GM21528 (cell line): ENCODE measurements around the gene SURF2.

Source experiments
- ATAC-seq: cut with Tn5 transposase; IDR thresholded peaks from one replicate; pipeline ENCODE4 v1.9.1; 2021; ENCODE audit warnings: mild to moderate bottlenecking, moderate library complexity; ENCODE audit not compliant: unreplicated experiment, low FRiP score

Gene SURF2

GRCh38 chr9:133394687-133395271, 38.4 kb downstream of the SURF2 start:
- no peak for ATAC-seq

GRCh38 chr9:133396952-133397351, 40.6 kb downstream of the SURF2 start:
- no peak for ATAC-seq

GRCh38 chr9:133397370-133397769, 41.0 kb downstream of the SURF2 start:
- ATAC-seq, result no peak

GRCh38 chr9:133397895-133398294, 41.5 kb downstream of the SURF2 start:
- no peak for ATAC-seq

GRCh38 chr9:133400292-133400691, 43.9 kb downstream of the SURF2 start:
- no peak for ATAC-seq

- ATAC-seq, result no peak
These were observed 45.2 kb downstream of the SURF2 start for GRCh38 chr9:133401588-133401987.

GRCh38 chr9:133402689-133403088, 46.3 kb downstream of the SURF2 start:
- ATAC-seq, result no peak

GRCh38 chr9:133403766-133404453, 47.6 kb downstream of the SURF2 start:
- no peak for ATAC-seq

- no peak for ATAC-seq
These were observed 48.2 kb downstream of the SURF2 start for GRCh38 chr9:133404454-133405002.

- no peak for ATAC-seq
These were observed 49.4 kb downstream of the SURF2 start for GRCh38 chr9:133405508-133406438.

- no peak for ATAC-seq
These were observed 50.3 kb downstream of the SURF2 start for GRCh38 chr9:133406480-133407307.

- no peak for ATAC-seq
These were observed 51.7 kb downstream of the SURF2 start for GRCh38 chr9:133408042-133408441.
